GM12874 (cell line): Measurements from ENCODE around the gene ST7L.

Source experiments
- CTCF ChIP-seq: IDR thresholded peaks from 2 replicates; pipeline ENCODE4 v1.5.1; 2011; ENCODE audit warnings: low read depth, mild to moderate bottlenecking, control low read depth, low read length, moderate library complexity; ENCODE audit not compliant: insufficient read depth

ST7L gene

DNA sequence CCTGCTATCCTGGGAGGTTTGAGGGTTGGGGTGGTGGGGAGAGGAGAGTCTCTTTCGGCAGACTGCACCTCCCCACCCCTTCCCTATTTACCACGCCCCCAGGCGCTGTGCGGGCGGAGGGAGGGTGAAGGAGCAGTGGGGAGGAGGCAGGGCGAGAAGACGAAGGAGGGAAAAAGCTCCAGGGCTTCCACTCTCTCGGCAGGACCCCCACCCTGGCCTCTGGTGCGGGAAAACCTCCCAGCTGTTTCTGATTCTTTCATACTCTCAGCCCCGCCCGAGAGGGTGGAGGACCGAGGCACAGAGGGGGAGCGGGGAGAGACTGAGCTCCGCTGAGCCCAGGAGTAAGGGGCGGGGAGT, 111.0 kb downstream of the ST7L start:
- no peak for TF ChIP-seq CTCF

- no peak for TF ChIP-seq CTCF
Measured at GRCh38 chr1:112507336-112507735, 111.6 kb downstream of the ST7L start.

DNA sequence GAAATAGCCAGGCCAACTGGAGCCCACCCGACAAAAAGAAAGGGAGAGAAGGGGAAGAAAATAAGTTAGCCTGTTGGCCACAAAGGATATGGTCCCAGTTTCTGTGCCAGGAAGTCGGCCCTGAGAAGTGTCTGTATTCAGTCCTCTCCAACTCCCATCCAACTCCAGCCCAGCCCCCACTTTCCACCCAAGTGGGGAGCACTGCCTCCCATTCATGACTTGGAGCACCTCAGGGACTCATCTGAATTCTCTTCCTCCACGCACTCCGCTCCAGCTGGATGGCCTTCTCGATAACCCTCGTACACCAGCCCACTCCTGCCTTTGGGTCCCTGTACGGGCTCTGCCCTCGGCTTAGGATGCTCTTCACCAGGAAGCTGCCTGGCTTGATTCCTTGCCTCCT, 112.2 kb downstream of the ST7L start:
- TF ChIP-seq CTCF, result no peak

GRCh38 chr1:112506306-112506705, 112.6 kb downstream of the ST7L start:
- no peak for TF ChIP-seq CTCF

DNA sequence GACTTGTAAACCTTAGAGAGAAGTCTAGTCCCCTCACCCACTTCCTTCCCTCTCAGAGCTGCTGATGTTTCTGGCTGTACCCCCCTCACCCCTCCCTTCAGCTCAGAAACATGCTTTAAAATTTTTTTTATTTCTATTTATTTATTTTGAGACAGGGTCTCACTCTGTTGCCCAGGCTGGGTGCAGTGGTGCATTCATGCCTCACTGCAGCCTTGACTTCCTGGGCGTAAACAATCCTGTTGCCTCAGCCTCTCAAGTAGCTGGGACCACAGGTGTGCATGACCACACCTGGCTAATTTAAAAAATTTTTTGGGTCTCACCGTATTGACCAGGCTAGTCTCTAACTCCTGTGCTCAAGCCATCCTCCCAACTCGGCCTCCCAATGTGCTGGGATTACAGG, 113.1 kb downstream of the ST7L start:
- TF ChIP-seq CTCF, result no peak

GRCh38 chr1:112505400-112505785, 113.5 kb downstream of the ST7L start:
- TF ChIP-seq CTCF, result no peak

- TF ChIP-seq CTCF, result no peak
Measured at GRCh38 chr1:112504661-112505399, 114.1 kb downstream of the ST7L start.
